ENCODE results near the gene NINJ2.
"Not testable (repeated sequence)": the region's sequence is repeated elsewhere in the genome, so short reads cannot be mapped to it uniquely, and the experiment has no call there.

The NINJ2 gene

GRCh38 chr12:581746-582145, 81.5 kb downstream of the NINJ2 start:
- Histone ChIP-seq H3K9me3 (ENCODE audit: insufficient read depth, low read length) (no peaks in the 10 kb centered on the region), H3K27me3 (ENCODE audit: insufficient read depth, insufficient read length) (no peaks in the 10 kb centered on the region), H3K9ac (ENCODE audit: insufficient read length, low read depth) (peak overlapping the region; percentile 37), H3K4me3 (ENCODE audit: insufficient read length, low read depth) (no peak overlapping the region), H3K36me3 (ENCODE audit: insufficient read depth, insufficient read length, low read length) (no peaks in the 10 kb centered on the region), H3K4me1 (ENCODE audit: insufficient read depth, insufficient read length) (peaks cover 23% of the 10 kb centered on the region)
- TF ChIP-seq SUZ12 (IDR thresholded peaks at IDR 0.05; ENCODE audit: extremely low read depth, insufficient read depth, insufficient read length) (no peak), YY1 (IDR thresholded peaks at IDR 0.05; ENCODE audit: insufficient read depth, insufficient read length) (no peak), ZNF274 (IDR thresholded peaks at IDR 0.05; ENCODE audit: low read depth, low read length) (no peak)
- no peak for DNase-seq (ENCODE audit: low read depth, low spot score)

DNA sequence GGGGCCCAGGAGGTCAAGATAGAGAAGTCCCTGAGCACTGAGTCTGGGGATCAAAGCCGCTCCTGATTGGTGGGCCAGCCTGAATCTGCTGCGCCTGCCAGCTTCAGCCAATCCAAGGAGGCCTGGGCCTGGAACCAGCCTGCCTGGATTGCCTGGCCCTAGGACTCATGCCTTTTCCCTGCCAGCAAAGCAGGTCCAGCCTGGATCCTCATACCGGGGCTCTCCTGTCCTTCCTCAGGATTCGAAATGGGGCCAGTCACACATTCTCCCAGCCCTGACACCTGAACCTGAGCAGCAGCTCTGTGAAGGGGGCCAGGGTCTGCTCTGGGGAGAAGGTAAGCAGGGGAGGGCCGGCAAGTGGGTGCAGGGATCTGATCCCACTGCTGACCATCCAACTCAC, 81.9 kb downstream of the NINJ2 start:
- Histone ChIP-seq H3K4me1 (ENCODE audit: insufficient read depth, insufficient read length) (peaks cover 23% of the 10 kb centered on the region), H3K9ac (ENCODE audit: insufficient read length, low read depth) (peak overlapping the region; percentile 37), H3K9me3 (ENCODE audit: insufficient read depth, low read length) (no peaks in the 10 kb centered on the region), H3K36me3 (ENCODE audit: insufficient read depth, insufficient read length, low read length) (no peaks in the 10 kb centered on the region), H3K27me3 (ENCODE audit: insufficient read depth, insufficient read length) (no peaks in the 10 kb centered on the region), H3K4me3 (ENCODE audit: insufficient read length, low read depth) (no peak overlapping the region)
- no peak for DNase-seq (ENCODE audit: low read depth, low spot score)
- TF ChIP-seq YY1 (IDR thresholded peaks at IDR 0.05; ENCODE audit: insufficient read depth, insufficient read length) (no peak), ZNF274 (IDR thresholded peaks at IDR 0.05; ENCODE audit: low read depth, low read length) (no peak), SUZ12 (IDR thresholded peaks at IDR 0.05; ENCODE audit: extremely low read depth, insufficient read depth, insufficient read length) (no peak)

- H3K4me1 ChIP-seq (ENCODE audit: insufficient read depth, insufficient read length): peaks cover 25% of the 10 kb centered on the region
- TF ChIP-seq SUZ12 (IDR thresholded peaks at IDR 0.05; ENCODE audit: extremely low read depth, insufficient read depth, insufficient read length) (no peak), YY1 (IDR thresholded peaks at IDR 0.05; ENCODE audit: insufficient read depth, insufficient read length) (no peak)
- no peak overlapping the region for H3K4me3 ChIP-seq (ENCODE audit: insufficient read length, low read depth)
- no peaks in the 10 kb centered on the region for H3K36me3 ChIP-seq (ENCODE audit: insufficient read depth, insufficient read length, low read length)
- H3K27me3 ChIP-seq (ENCODE audit: insufficient read depth, insufficient read length): no peaks in the 10 kb centered on the region
- H3K9ac ChIP-seq (ENCODE audit: insufficient read length, low read depth): no peak overlapping the region
- H3K9me3 ChIP-seq (ENCODE audit: insufficient read depth, low read length): no peaks in the 10 kb centered on the region
- DNase-seq (ENCODE audit: low read depth, low spot score): no peak
Measured at GRCh38 chr12:580813-581212, 82.4 kb downstream of the NINJ2 start.

GRCh38 chr12:579420-580110, 83.7 kb downstream of the NINJ2 start:
- TF ChIP-seq ZNF274 (IDR thresholded peaks at IDR 0.05; ENCODE audit: low read depth, low read length) (no peak), SUZ12 (IDR thresholded peaks at IDR 0.05; ENCODE audit: extremely low read depth, insufficient read depth, insufficient read length) (no peak), YY1 (IDR thresholded peaks at IDR 0.05; ENCODE audit: insufficient read depth, insufficient read length) (no peak)
- Histone ChIP-seq H3K27me3 (ENCODE audit: insufficient read depth, insufficient read length) (no peaks in the 10 kb centered on the region), H3K4me1 (ENCODE audit: insufficient read depth, insufficient read length) (peaks cover 32% of the 10 kb centered on the region), H3K9ac (ENCODE audit: insufficient read length, low read depth) (no peak overlapping the region), H3K9me3 (ENCODE audit: insufficient read depth, low read length) (no peaks in the 10 kb centered on the region), H3K4me3 (ENCODE audit: insufficient read length, low read depth) (no peak overlapping the region), H3K36me3 (ENCODE audit: insufficient read depth, insufficient read length, low read length) (no peaks in the 10 kb centered on the region)
- DNase-seq (ENCODE audit: low read depth, low spot score): no peak

DNA sequence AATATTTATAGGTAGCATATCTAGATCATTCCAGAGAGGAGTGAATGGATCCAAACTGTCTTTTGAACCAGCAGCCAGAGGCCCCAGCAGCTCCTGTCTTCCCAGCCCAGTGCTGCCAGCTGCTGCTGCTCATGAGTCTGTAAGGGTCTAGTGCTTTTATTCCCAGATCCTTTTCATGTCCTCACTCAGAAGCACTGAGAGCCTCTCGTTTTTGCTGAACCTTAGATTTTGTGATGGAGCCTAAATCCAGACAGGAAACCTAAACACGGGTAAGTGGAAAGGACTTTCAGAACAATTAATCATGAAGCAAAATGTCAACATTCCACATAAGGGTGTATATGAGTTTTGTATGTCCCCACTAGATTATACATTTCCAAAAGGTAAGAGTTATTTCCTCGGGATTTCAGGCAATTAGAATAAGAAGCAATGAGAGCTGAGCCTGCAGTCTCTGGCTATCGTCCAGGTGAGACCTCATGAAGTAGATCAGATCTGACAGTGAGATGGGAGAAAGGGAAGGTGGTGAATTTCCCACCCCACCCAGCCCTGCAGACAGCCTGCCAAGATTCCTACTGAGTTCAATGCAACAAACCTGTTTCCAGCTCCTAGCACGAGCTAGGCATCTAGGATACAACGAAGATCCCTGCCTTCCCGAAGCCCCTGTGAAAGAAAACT, 84.4 kb downstream of the NINJ2 start:
- Histone ChIP-seq H3K27me3 (ENCODE audit: insufficient read depth, insufficient read length) (no peaks in the 10 kb centered on the region), H3K36me3 (ENCODE audit: insufficient read depth, insufficient read length, low read length) (no peaks in the 10 kb centered on the region), H3K9ac (ENCODE audit: insufficient read length, low read depth) (no peak overlapping the region), H3K4me1 (ENCODE audit: insufficient read depth, insufficient read length) (peaks cover 32% of the 10 kb centered on the region), H3K4me3 (ENCODE audit: insufficient read length, low read depth) (no peak overlapping the region), H3K9me3 (ENCODE audit: insufficient read depth, low read length) (no peaks in the 10 kb centered on the region)
- TF ChIP-seq SUZ12 (IDR thresholded peaks at IDR 0.05; ENCODE audit: extremely low read depth, insufficient read depth, insufficient read length) (no peak), ZNF274 (IDR thresholded peaks at IDR 0.05; ENCODE audit: low read depth, low read length) (no peak), YY1 (IDR thresholded peaks at IDR 0.05; ENCODE audit: insufficient read depth, insufficient read length) (no peak)
- DNase-seq (ENCODE audit: low read depth, low spot score): no peak

GRCh38 chr12:577994-578747, 85.1 kb downstream of the NINJ2 start:
- not testable (repeated sequence) for H3K36me3 ChIP-seq (ENCODE audit: insufficient read depth, insufficient read length, low read length); H3K9me3 ChIP-seq (ENCODE audit: insufficient read depth, low read length); H3K4me3 ChIP-seq (ENCODE audit: insufficient read length, low read depth); DNase-seq (ENCODE audit: low read depth, low spot score); H3K27me3 ChIP-seq (ENCODE audit: insufficient read depth, insufficient read length)
- peaks cover 28% of the 10 kb centered on the region for H3K4me1 ChIP-seq (ENCODE audit: insufficient read depth, insufficient read length)
- H3K9ac ChIP-seq (ENCODE audit: insufficient read length, low read depth): peak overlapping the region; percentile 34

DNA sequence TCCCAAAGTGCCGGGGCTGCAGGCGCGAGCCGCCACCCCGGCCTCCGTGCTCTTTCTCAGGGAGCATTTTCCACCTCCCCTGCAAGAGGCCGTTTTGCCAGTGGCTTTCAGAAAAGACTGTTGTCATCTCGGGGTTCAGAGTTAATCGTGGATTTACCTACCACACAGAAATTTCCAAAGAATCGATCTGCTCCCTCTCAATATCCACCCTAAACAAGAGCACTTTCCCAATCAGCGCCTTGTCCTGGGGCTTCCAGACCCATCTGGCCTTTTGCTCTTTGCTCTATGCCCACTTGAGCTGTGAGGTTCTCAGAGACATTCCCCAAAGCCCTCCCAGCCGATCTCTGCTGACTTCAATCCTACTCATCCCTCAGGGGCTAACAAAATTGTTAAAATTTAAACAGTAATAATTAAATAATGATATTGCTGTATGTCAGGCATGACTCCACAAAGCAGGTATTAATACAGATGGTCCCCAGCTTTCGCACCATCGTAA, 86.6 kb downstream of the NINJ2 start:
- Histone ChIP-seq H3K36me3 (ENCODE audit: insufficient read depth, insufficient read length, low read length) (no peaks in the 10 kb centered on the region), H3K9me3 (ENCODE audit: insufficient read depth, low read length) (no peaks in the 10 kb centered on the region), H3K4me3 (ENCODE audit: insufficient read length, low read depth) (no peak overlapping the region), H3K4me1 (ENCODE audit: insufficient read depth, insufficient read length) (peaks cover 31% of the 10 kb centered on the region), H3K9ac (ENCODE audit: insufficient read length, low read depth) (peak overlapping the region; percentile 81), H3K27me3 (ENCODE audit: insufficient read depth, insufficient read length) (no peaks in the 10 kb centered on the region)
- DNase-seq (ENCODE audit: low read depth, low spot score): no peak
- TF ChIP-seq YY1 (IDR thresholded peaks at IDR 0.05; ENCODE audit: insufficient read depth, insufficient read length) (no peak), ZNF274 (IDR thresholded peaks at IDR 0.05; ENCODE audit: low read depth, low read length) (no peak), SUZ12 (IDR thresholded peaks at IDR 0.05; ENCODE audit: extremely low read depth, insufficient read depth, insufficient read length) (no peak)
